ENCODE data around the gene ZNF579. TPM values are rescaled to one million over a fixed set of nuclear protein-coding genes. Genes with fewer than 3 reads are reported as not detected.

ZNF579 gene
- total and polyA plus RNA-seq, 9 of the 15 experiments (the other 6 are each of a cell fraction or from before 2014, with no cell fraction given), result 0.06 to 15.9 (median 1.6) TPM

DNA sequence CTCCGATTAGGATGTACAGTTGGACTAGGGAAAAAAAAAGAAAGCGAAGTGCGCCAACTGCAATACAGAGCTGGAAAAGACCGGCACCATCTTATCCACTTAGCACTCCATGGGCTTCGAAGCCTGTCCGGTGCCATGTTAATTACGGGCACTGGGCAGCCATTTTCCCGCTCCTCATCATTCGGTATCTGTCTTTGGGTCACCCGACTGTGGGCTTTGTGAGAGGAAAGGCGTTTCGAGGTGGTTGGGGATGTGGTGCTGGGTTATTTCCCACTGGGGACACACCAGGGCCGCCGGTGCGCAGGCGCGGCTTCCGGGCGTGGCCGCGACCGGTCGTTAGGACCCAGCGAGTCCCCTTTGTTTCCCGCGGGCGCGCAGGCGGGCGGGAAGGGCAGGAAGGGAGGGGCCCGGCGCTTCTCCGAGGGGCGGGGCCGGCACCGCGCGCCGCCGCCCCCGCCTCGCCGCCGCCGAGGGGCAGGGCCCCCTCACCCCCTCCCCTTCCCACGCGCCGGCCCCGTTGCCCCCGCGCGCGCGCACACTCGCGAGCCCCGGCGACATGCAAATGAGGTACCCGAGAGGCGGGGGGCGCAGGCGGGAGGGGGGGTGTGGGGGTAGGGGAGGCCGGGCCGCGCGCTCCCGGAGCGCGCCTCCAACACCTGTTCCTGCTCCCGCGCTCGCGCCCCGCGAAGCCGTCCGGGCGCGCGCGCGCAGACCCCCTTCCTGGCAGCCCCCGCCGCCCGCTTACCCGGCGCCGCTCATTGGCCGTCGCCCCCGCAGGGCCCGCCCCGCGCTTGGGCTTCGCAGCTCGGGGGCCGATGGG is 19.4 kb upstream of the ZNF579 start, which contains the start of gene ZNF524 (continued):
- TF ChIP-seq POLR2G (IDR thresholded peaks at IDR 0.05; ENCODE audit: low read depth, low read length), result peak; percentile 81
- TF ChIP-seq, protein P1, sequence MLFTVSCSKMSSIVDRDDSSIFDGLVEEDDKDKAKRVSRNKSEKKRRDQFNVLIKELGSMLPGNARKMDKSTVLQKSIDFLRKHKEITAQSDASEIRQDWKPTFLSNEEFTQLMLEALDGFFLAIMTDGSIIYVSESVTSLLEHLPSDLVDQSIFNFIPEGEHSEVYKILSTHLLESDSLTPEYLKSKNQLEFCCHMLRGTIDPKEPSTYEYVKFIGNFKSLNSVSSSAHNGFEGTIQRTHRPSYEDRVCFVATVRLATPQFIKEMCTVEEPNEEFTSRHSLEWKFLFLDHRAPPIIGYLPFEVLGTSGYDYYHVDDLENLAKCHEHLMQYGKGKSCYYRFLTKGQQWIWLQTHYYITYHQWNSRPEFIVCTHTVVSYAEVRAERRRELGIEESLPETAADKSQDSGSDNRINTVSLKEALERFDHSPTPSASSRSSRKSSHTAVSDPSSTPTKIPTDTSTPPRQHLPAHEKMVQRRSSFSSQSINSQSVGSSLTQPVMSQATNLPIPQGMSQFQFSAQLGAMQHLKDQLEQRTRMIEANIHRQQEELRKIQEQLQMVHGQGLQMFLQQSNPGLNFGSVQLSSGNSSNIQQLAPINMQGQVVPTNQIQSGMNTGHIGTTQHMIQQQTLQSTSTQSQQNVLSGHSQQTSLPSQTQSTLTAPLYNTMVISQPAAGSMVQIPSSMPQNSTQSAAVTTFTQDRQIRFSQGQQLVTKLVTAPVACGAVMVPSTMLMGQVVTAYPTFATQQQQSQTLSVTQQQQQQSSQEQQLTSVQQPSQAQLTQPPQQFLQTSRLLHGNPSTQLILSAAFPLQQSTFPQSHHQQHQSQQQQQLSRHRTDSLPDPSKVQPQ (CRISPR knock-in tag; IDR thresholded peaks at IDR 0.05; ENCODE audit: borderline replicate concordance), result no peak
- TF ChIP-seq ZNF143 (CRISPR knock-in tag; IDR thresholded peaks at IDR 0.05), result no peak
- TF ChIP-seq, protein P2, sequence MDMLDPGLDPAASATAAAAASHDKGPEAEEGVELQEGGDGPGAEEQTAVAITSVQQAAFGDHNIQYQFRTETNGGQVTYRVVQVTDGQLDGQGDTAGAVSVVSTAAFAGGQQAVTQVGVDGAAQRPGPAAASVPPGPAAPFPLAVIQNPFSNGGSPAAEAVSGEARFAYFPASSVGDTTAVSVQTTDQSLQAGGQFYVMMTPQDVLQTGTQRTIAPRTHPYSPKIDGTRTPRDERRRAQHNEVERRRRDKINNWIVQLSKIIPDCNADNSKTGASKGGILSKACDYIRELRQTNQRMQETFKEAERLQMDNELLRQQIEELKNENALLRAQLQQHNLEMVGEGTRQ (CRISPR knock-in tag; IDR thresholded peaks at IDR 0.05), result no peak
- TF ChIP-seq, protein P3, sequence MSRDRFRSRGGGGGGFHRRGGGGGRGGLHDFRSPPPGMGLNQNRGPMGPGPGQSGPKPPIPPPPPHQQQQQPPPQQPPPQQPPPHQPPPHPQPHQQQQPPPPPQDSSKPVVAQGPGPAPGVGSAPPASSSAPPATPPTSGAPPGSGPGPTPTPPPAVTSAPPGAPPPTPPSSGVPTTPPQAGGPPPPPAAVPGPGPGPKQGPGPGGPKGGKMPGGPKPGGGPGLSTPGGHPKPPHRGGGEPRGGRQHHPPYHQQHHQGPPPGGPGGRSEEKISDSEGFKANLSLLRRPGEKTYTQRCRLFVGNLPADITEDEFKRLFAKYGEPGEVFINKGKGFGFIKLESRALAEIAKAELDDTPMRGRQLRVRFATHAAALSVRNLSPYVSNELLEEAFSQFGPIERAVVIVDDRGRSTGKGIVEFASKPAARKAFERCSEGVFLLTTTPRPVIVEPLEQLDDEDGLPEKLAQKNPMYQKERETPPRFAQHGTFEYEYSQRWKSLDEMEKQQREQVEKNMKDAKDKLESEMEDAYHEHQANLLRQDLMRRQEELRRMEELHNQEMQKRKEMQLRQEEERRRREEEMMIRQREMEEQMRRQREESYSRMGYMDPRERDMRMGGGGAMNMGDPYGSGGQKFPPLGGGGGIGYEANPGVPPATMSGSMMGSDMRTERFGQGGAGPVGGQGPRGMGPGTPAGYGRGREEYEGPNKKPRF (IDR thresholded peaks at IDR 0.05; ENCODE audit: low read depth, low read length), result no peak
- TF ChIP-seq GTF2E2 (tag; IDR thresholded peaks at IDR 0.05), result peak; percentile 90
- no peak for TF ChIP-seq ZNF280B (CRISPR knock-in tag; IDR thresholded peaks at IDR 0.05)
- TF ChIP-seq CHCHD3 (CRISPR knock-in tag; IDR thresholded peaks at IDR 0.05), result no peak
- no peak for TF ChIP-seq NCOA1 (IDR thresholded peaks at IDR 0.05; ENCODE audit: low read depth)
- no peak for TF ChIP-seq ZNF780A (CRISPR knock-in tag; IDR thresholded peaks at IDR 0.05)
- TF ChIP-seq, protein P4, sequence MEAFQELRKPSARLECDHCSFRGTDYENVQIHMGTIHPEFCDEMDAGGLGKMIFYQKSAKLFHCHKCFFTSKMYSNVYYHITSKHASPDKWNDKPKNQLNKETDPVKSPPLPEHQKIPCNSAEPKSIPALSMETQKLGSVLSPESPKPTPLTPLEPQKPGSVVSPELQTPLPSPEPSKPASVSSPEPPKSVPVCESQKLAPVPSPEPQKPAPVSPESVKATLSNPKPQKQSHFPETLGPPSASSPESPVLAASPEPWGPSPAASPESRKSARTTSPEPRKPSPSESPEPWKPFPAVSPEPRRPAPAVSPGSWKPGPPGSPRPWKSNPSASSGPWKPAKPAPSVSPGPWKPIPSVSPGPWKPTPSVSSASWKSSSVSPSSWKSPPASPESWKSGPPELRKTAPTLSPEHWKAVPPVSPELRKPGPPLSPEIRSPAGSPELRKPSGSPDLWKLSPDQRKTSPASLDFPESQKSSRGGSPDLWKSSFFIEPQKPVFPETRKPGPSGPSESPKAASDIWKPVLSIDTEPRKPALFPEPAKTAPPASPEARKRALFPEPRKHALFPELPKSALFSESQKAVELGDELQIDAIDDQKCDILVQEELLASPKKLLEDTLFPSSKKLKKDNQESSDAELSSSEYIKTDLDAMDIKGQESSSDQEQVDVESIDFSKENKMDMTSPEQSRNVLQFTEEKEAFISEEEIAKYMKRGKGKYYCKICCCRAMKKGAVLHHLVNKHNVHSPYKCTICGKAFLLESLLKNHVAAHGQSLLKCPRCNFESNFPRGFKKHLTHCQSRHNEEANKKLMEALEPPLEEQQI (IDR thresholded peaks at IDR 0.05), result no peak
- no peak for TF ChIP-seq FOXJ3 (CRISPR knock-in tag; IDR thresholded peaks at IDR 0.05)
- TF ChIP-seq, protein P5, sequence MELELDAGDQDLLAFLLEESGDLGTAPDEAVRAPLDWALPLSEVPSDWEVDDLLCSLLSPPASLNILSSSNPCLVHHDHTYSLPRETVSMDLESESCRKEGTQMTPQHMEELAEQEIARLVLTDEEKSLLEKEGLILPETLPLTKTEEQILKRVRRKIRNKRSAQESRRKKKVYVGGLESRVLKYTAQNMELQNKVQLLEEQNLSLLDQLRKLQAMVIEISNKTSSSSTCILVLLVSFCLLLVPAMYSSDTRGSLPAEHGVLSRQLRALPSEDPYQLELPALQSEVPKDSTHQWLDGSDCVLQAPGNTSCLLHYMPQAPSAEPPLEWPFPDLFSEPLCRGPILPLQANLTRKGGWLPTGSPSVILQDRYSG (tag; conservative IDR thresholded peaks at IDR 0.05; ENCODE audit: low read depth), result peak; percentile 93
- no peak for TF ChIP-seq MXD1 (CRISPR knock-in tag; IDR thresholded peaks at IDR 0.05; ENCODE audit: borderline replicate concordance, poor library complexity, severe bottlenecking)
- no peak for TF ChIP-seq ZNF174 (CRISPR knock-in tag; IDR thresholded peaks at IDR 0.05)

All from K562 (cell line).